ENCODE data around the gene GPC5. TPM values are rescaled to one million over a fixed set of nuclear protein-coding genes. Genes with fewer than 3 reads are reported as not detected.
"Not testable (repeated sequence)": the region's sequence is repeated elsewhere in the genome, so short reads cannot be mapped to it uniquely, and the experiment has no call there.

Gene GPC5
- total RNA-seq, 1 experiment from 2014 or later, result 0.11 TPM

GRCh38 chr13:92823059-92823458 lies 1424.6 kb downstream of the GPC5 start:
- no peak for DNase-seq (ENCODE audit: low read depth)

GRCh38 chr13:92825938-92826596 lies 1427.6 kb downstream of the GPC5 start:
- DNase-seq (ENCODE audit: low read depth), result no peak

GRCh38 chr13:92827503-92827902 lies 1429.1 kb downstream of the GPC5 start:
- DNase-seq (ENCODE audit: low read depth), result no peak

GRCh38 chr13:92829930-92830329 lies 1431.5 kb downstream of the GPC5 start:
- DNase-seq (ENCODE audit: low read depth), result no peak

- DNase-seq (ENCODE audit: low read depth), result no peak
Measured at GRCh38 chr13:92830821-92831220, 1432.4 kb downstream of the GPC5 start.

GRCh38 chr13:92833071-92833470 lies 1434.7 kb downstream of the GPC5 start:
- peak; percentile 35 for DNase-seq (ENCODE audit: low read depth)

GRCh38 chr13:92836171-92836570 lies 1437.8 kb downstream of the GPC5 start:
- no peak for DNase-seq (ENCODE audit: low read depth)

GRCh38 chr13:92838786-92839185 lies 1440.4 kb downstream of the GPC5 start:
- DNase-seq (ENCODE audit: low read depth), result peak; percentile 98

- peak; percentile 89 for DNase-seq (ENCODE audit: low read depth)
Measured at GRCh38 chr13:92842145-92842544, 1443.7 kb downstream of the GPC5 start.

GRCh38 chr13:92843549-92843948 lies 1445.1 kb downstream of the GPC5 start:
- DNase-seq (ENCODE audit: low read depth), result peak; percentile 93

GRCh38 chr13:92849381-92849780 lies 1451.0 kb downstream of the GPC5 start:
- DNase-seq (ENCODE audit: low read depth), result no peak

GRCh38 chr13:92864584-92865284 lies 1466.3 kb downstream of the GPC5 start:
- DNase-seq (ENCODE audit: low read depth), result no peak

GRCh38 chr13:92873029-92873428 lies 1474.6 kb downstream of the GPC5 start:
- DNase-seq (ENCODE audit: low read depth), result no peak

- no peak for DNase-seq (ENCODE audit: low read depth)
Measured at GRCh38 chr13:92886535-92887077, 1488.2 kb downstream of the GPC5 start.

GRCh38 chr13:92894447-92894846 lies 1496.0 kb downstream of the GPC5 start:
- DNase-seq (ENCODE audit: low read depth), result no peak

GRCh38 chr13:92896842-92897241 lies 1498.4 kb downstream of the GPC5 start:
- peak; percentile 13 for DNase-seq (ENCODE audit: low read depth)

GRCh38 chr13:92898946-92899345 lies 1500.5 kb downstream of the GPC5 start:
- DNase-seq (ENCODE audit: low read depth), result not testable (repeated sequence)

- peak; percentile 10 for DNase-seq (ENCODE audit: low read depth)
Measured at GRCh38 chr13:92900446-92900845, 1502.0 kb downstream of the GPC5 start.

- DNase-seq (ENCODE audit: low read depth), result no peak
Measured at GRCh38 chr13:92901739-92902138, 1503.3 kb downstream of the GPC5 start.

GRCh38 chr13:92912629-92913028 lies 1514.2 kb downstream of the GPC5 start:
- DNase-seq (ENCODE audit: low read depth), result no peak

- DNase-seq (ENCODE audit: low read depth), result no peak
Measured at GRCh38 chr13:92913840-92914239, 1515.4 kb downstream of the GPC5 start.
